Stimulated activated CD8-positive, alpha-beta memory T cell treated with anti-CD3 and anti-CD28 coated beads, Interleukin-4, amount 100 ng/mL, for 24 hours (primary cell): ENCODE data around the gene ITPRIPL1.

Experiments used
- DNase-seq: peaks from one replicate; pipeline ENCODE4 v3.0.0-alpha.2; 2020; ENCODE audit warnings: low read depth

ITPRIPL1 gene

DNA sequence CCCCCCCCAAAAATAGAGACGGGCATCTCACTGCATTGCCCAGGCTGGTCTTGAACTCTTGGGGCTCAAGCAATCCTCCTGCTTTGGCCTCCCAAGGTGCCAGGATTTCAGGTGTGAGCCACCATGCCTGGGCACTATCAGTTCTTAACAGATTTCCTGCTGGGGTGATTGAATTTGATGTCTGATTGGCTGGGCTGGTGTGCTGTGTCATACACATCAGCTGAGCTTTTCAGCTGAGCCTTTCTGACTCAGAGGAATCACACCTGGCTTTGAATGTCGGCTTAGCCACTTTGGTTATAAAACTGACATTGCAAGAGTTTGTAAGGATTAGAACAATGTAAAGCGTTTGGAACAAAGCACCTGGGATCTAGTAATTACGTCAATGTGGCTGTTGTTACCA lies 29.4 kb downstream of the ITPRIPL1 start:
- no peak for DNase-seq

DNA sequence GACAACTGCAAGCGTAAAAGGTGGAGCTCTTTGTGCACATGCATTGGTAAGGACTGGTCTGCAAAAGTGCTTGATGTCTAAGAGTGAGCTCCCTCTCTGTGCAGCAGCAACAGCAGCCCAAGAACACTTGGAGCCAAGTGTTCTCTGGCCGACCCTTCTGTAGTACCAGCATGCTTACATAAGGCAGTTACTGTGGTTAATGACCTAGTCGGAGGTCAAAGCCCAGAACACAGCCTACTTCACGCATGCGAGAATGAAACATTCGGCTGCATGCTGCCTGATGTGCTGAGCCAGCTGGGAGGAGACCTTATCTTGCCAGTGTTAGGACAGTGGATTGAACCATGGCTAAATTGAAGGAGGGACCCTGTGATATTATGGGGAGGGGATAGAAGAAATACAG lies 31.8 kb downstream of the ITPRIPL1 start:
- DNase-seq, result no peak

DNA sequence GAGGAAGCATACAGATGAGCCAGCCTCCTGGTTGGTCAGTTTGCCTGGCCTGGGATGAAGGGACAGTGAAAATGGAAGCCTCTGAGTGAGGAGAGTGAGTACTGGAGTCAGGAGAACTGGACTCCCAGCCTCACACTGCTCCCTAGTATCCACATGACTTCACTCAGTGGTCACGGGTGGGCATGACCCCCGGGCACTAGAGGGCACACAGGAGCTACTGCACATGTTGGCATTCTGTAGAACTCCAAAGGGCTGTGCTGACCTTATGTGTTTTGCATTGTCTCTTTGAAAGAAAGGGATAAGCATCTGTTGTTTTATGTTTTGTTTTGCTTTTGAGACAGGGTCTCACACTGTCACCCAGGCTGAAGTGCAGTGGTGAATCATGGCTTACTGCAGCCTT lies 34.2 kb downstream of the ITPRIPL1 start:
- no peak for DNase-seq

DNA sequence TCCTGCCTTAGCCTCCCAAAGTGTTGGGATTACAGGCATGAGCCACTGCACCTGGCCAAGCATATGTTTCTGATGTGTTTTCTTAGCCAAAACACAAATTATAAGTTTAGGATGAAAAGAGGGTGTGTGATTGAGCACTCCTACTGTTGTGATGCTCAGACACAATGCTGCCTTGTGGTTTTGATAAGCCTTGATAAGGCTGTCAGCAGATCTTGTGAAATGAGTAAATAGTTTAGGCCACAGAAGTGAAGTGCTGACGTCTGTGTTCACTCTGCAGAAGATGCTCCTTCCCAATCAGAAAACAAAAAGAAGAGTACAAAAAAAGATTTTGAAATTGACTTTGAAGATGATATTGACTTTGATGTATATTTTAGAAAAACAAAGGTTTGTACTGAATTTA lies 34.7 kb downstream of the ITPRIPL1 start:
- DNase-seq, result no peak

DNA sequence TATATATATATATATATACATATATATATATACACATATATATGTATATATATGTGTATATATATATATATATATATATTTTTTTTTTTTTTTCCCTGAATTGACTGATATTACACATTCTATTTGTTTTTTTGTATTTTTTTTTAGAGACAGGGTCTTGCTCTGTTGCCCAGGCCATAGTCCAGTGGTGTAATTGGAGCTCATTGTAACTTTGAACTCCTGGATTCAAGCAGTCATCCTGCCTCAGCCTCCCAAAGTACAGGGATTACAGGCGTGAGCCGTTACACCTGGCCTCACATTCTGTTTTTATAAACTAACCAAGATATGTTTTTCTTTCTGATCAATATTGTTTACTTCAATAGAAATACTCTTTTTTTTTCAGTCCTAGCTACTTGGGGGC lies 36.6 kb downstream of the ITPRIPL1 start:
- no peak for DNase-seq

DNA sequence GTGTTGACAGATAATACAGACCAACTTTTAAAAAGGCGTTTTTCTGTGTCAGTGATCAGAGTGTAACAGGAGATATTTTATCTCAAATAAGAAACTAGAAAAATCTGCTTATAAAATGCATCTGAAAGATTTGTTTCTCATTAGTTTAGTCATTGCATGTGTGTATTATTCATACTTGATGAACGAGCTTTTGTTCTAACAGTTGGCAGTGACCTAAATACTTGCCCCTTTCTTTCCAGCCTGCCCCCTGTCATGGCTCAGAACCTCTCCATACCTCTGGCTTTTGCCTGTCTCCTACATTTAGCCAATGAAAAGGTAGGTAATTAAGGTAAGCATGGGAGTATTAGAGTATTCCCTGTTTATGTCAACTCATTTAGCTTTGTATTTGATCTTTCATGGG lies 44.1 kb downstream of the ITPRIPL1 start:
- DNase-seq, result no peak

DNA sequence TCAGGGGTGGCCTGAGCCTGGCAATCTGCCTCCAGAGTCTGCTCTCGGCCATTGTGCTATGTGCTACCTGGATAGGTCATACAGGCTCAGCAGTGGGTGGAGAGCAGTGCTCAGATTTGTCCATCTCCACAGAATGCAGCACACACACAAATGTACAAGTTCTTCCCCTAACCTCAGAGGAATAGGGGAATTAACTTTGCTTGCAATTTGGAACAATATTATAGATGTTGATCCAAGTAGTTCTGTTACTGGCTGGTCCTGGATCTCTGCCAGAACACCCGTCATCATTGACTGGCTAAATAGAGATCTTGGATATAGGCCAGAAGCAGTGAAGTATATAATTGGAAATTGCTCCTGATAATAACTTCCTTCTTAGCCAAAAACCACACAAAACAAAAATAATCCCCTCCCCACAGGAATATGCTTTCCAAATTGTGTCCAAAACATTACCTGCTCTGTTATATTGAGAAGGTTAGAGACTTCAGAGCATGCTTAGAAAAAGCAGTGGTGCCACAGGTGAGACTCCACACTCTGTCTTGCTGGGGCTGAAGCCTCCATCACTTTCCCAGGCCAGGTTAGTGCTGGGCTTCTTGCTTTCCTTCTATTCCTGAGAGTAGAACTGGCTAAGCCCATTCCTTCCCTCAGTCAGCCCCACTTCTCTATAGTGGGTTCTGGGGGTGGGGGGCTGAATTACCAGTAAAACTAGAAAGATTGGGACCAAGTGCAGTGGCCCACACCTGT lies 49.3 kb downstream of the ITPRIPL1 start:
- no peak for DNase-seq
